MCF 10A (cell line): ENCODE measurements around the gene CBR1. TPM values are rescaled to one million over a fixed set of nuclear protein-coding genes. Genes with fewer than 3 reads are reported as not detected.
"Not testable (repeated sequence)": the region's sequence is repeated elsewhere in the genome, so short reads cannot be mapped to it uniquely, and the experiment has no call there.

Experiments used
- BruUV-seq: library from RNA; stranded (reverse); fragments of 400-500 nt; replicated peaks from 2 replicates; lab custom pipeline; 2021; lab: Mats Ljungman, UMichigan
- CTCF ChIA-PET: fragments of 300-600 bp; sonication (Branson Sonifier 250); formaldehyde crosslinking; extraction: SDS; loops from one replicate; lab custom pipeline; 2021; ENCODE audit warnings: antibody characterized with exemption, inconsistent platforms; lab: Yijun Ruan, JAX
- POLR2A ChIA-PET: fragments of 300-600, 350-650 bp; sonication (Branson Sonifier 250); formaldehyde crosslinking; extraction: SDS; loops from one replicate; lab custom pipeline; 2020; ENCODE audit warnings: antibody characterized with exemption, inconsistent platforms; lab: Yijun Ruan, JAX
- DNase-seq: peaks from one replicate; pipeline ENCODE4 v3.0.0-alpha.2; 2018; ENCODE audit not compliant: unreplicated experiment
- H3K27ac Mint-ChIP-seq: one replicate; pipeline ENCODE4 v1.8.0; 2022; ENCODE audit warnings: mild to moderate bottlenecking, low read depth, mixed read lengths; ENCODE audit not compliant: unreplicated experiment
- H3K27me3 Mint-ChIP-seq: one replicate; pipeline ENCODE4 v1.8.0; 2022; ENCODE audit warnings: mixed read lengths; ENCODE audit not compliant: insufficient read depth, unreplicated experiment
- H3K36me3 Mint-ChIP-seq: one replicate; pipeline ENCODE4 v1.8.0; 2022; ENCODE audit warnings: mild to moderate bottlenecking, moderate library complexity, mixed read lengths; ENCODE audit not compliant: insufficient read depth, unreplicated experiment
- H3K4me1 Mint-ChIP-seq: one replicate; pipeline ENCODE4 v1.8.0; 2022; ENCODE audit warnings: mixed read lengths; ENCODE audit not compliant: insufficient read depth, unreplicated experiment
- H3K4me3 Mint-ChIP-seq: one replicate; pipeline ENCODE4 v1.8.0; 2022; ENCODE audit warnings: mild to moderate bottlenecking, moderate library complexity, mixed read lengths; ENCODE audit not compliant: unreplicated experiment
- H3K9me3 Mint-ChIP-seq: one replicate; pipeline ENCODE4 v1.8.0; 2022; ENCODE audit warnings: mixed read lengths; ENCODE audit not compliant: unreplicated experiment
- CTCF ChIP-seq: fragments of 200-600 bp; IDR thresholded peaks from one replicate; pipeline ENCODE4 v1.8.0; 2022; ENCODE audit warnings: antibody characterized with exemption, mild to moderate bottlenecking; ENCODE audit not compliant: unreplicated experiment
- intact Hi-C: fragments of 100-400 bp; cut with micrococcal nuclease; formaldehyde crosslinking; loops from 2 replicates; pipeline ENCODE4 v1.14.1; 2022
- total RNA-seq: library from RNA; stranded (reverse); gene quantifications from 2 replicates; pipeline ENCODE4 v1.2.3, GENCODE V29; 2022

Gene CBR1
- total RNA-seq, 1 experiment from 2014 or later = 35.8 TPM

- no peak for TF ChIP-seq CTCF
- POLR2A ChIA-PET = interaction anchor here (0.7 to 5.3 kb wide), 10 partner anchors 8 to 1207 kb away, joined by 3 to 79 read pairs (median 4); partner anchors contain the start of gene SETD4
- H3K4me3 Mint-ChIP-seq = peak overlapping the region; percentile 88
- DNase-seq = no peak
- intact Hi-C loops = no loop called here
- no peaks in the 10 kb centered on the region for H3K9me3 Mint-ChIP-seq
- CTCF ChIA-PET = interaction anchor here (0.6 to 2.5 kb wide), 7 partner anchors 8 to 70 kb away, joined by 3 to 13 read pairs (median 5); partner anchors contain the start of gene SETD4
- peaks cover 29% of the 10 kb centered on the region for H3K36me3 Mint-ChIP-seq
- no peaks in the 10 kb centered on the region for H3K27me3 Mint-ChIP-seq
- H3K27ac Mint-ChIP-seq = no peak overlapping the region
- H3K4me1 Mint-ChIP-seq = peaks cover 20% of the 10 kb centered on the region
- BruUV-seq = no TSS peak
Measured at GRCh38 chr21:36070999-36071398, 1.2 kb downstream of the CBR1 start.

GRCh38 chr21:36072453-36073162 is 2.8 kb downstream of the CBR1 start:
- no peak for TF ChIP-seq CTCF
- DNase-seq = no peak
- no peaks in the 10 kb centered on the region for H3K9me3 Mint-ChIP-seq
- H3K4me3 Mint-ChIP-seq = peak overlapping the region; percentile 88
- POLR2A ChIA-PET = interaction anchor here (5.3 kb wide), 1 partner anchor 13 kb away, joined by 79 read pairs; the partner anchor contains the start of gene SETD4
- intact Hi-C loops = no loop called here
- peaks cover 29% of the 10 kb centered on the region for H3K36me3 Mint-ChIP-seq
- CTCF ChIA-PET = interaction anchor here (0.6 to 1.2 kb wide), 2 partner anchors 13 to 40 kb away, joined by 4 to 5 read pairs; no protein-coding TSS in a partner anchor
- TSS peak; percentile 49 for BruUV-seq
- H3K27ac Mint-ChIP-seq = no peak overlapping the region
- H3K4me1 Mint-ChIP-seq = peaks cover 20% of the 10 kb centered on the region
- H3K27me3 Mint-ChIP-seq = no peaks in the 10 kb centered on the region

GRCh38 chr21:36073181-36073580 is 3.4 kb downstream of the CBR1 start:
- CTCF ChIA-PET = interaction anchor here (0.6 to 1.2 kb wide), 2 partner anchors 14 to 39 kb away, joined by 4 to 5 read pairs; no protein-coding TSS in a partner anchor
- H3K27ac Mint-ChIP-seq = no peak overlapping the region
- no peak for DNase-seq
- no peaks in the 10 kb centered on the region for H3K9me3 Mint-ChIP-seq
- no peak overlapping the region for H3K4me3 Mint-ChIP-seq
- POLR2A ChIA-PET = interaction anchor here (1.1 to 5.3 kb wide), 2 partner anchors 12 to 13 kb away, joined by 3 to 79 read pairs; partner anchors contain the start of gene SETD4
- intact Hi-C loops = no loop called here
- H3K27me3 Mint-ChIP-seq = no peaks in the 10 kb centered on the region
- H3K36me3 Mint-ChIP-seq = peaks cover 29% of the 10 kb centered on the region
- peaks cover 20% of the 10 kb centered on the region for H3K4me1 Mint-ChIP-seq
- TF ChIP-seq CTCF = no peak
- no TSS peak for BruUV-seq

GRCh38 chr21:36073911-36074310 is 4.1 kb downstream of the CBR1 start:
- DNase-seq, H3K27ac Mint-ChIP-seq, H3K9me3 Mint-ChIP-seq, H3K4me3 Mint-ChIP-seq, intact Hi-C loops, H3K27me3 Mint-ChIP-seq, BruUV-seq: not testable (repeated sequence)
- ChIA-PET POLR2A (interaction anchor here (1.1 to 5.3 kb wide), 2 partner anchors 11 to 14 kb away, joined by 3 to 79 read pairs; partner anchors contain the start of gene SETD4), CTCF (interaction anchor here (0.6 kb wide), 1 partner anchor 20 kb away, joined by 3 read pairs; no protein-coding TSS in a partner anchor)
- H3K36me3 Mint-ChIP-seq = peaks cover 29% of the 10 kb centered on the region
- H3K4me1 Mint-ChIP-seq = peaks cover 20% of the 10 kb centered on the region
